ENCODE measurements around the gene HEYL.

DNA sequence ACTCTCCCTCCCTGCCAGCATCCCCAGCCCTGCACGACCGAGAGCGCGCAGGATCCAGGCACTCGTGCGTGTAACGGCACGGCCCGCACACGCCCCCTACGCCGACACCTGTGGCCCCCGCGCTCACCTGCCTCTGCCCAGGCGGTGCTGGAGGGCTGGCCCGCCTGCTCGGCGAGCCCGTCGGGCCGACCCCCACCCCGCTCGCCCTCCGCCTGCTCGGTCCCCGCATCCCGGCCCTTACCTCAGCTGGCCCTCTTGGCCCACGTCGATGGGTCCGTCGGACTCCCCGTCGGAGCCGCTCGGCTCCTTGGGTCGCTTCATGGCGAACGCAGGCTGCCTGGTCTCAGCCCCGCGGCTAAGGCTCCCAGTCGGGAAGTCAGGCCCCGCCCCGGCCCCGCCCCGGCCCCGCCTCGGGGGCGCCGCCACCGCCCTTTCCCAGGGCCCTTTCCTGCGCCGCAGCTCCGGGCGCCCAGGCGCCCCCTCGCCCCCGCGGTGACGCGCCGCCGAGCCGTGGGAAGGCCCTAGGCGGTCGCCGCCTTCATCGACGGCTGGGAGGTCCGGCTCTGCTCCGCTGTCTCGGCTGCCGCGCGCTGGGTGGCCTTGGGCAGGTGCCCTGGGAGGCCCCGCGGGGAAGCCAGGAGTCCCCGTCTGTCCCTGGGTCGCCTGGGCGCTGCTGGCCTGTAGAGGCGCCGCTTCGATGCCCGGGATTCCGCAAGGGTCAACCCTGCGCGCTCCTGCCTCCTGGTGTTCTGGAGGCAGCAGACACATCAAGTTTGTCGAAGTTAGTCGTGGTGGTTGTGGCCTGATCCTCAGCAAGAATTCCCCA, at the start of gene HEYL:
- TF ChIP-seq POLR2AphosphoS5 (IDR thresholded peaks at IDR 0.05) (no peak), POLR2A (IDR thresholded peaks at IDR 0.05) (no peak)
- TF ChIP-seq, protein P1, sequence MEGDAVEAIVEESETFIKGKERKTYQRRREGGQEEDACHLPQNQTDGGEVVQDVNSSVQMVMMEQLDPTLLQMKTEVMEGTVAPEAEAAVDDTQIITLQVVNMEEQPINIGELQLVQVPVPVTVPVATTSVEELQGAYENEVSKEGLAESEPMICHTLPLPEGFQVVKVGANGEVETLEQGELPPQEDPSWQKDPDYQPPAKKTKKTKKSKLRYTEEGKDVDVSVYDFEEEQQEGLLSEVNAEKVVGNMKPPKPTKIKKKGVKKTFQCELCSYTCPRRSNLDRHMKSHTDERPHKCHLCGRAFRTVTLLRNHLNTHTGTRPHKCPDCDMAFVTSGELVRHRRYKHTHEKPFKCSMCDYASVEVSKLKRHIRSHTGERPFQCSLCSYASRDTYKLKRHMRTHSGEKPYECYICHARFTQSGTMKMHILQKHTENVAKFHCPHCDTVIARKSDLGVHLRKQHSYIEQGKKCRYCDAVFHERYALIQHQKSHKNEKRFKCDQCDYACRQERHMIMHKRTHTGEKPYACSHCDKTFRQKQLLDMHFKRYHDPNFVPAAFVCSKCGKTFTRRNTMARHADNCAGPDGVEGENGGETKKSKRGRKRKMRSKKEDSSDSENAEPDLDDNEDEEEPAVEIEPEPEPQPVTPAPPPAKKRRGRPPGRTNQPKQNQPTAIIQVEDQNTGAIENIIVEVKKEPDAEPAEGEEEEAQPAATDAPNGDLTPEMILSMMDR (IDR thresholded peaks at IDR 0.05) = peak in 2 of 7 experiments; percentile 20 to 21
